OCI-LY1 (cell line): ENCODE data around the gene CTSC.

Experiments
- CTCF ChIP-seq: fragments of 200-600 bp; sonication (generic), shearing (Covaris generic); IDR thresholded peaks from 2 replicates; pipeline ENCODE4 v1.5.1; 2017; ENCODE audit warnings: mild to moderate bottlenecking, antibody characterized with exemption, low read length, moderate library complexity, mixed read lengths
- EZH2 ChIP-seq: fragments of 200-600 bp; sonication (generic), shearing (Covaris generic); IDR thresholded peaks from 2 replicates; pipeline ENCODE4 v1.8.0; 2017; ENCODE audit warnings: borderline replicate concordance, mixed run types, mild to moderate bottlenecking, antibody characterized with exemption, low read length, moderate library complexity, mixed read lengths

- TF ChIP-seq CTCF (no peak), EZH2 (no peak)
Observed at GRCh38 chr11:88315015-88315414, 22.5 kb downstream of the CTSC start.
